NCI-H187 treated with DMSO at 0.1 percent for 48 hours (cell line): ENCODE results near the gene PDE4B.
A peak's percentile ranks its signal among the peaks of the same experiment; 100 is the strongest.

Source experiments
- DNase-seq: peaks from one replicate; lab custom pipeline; 2025; lab: John Stamatoyannopoulos, UW

The PDE4B gene

DNA sequence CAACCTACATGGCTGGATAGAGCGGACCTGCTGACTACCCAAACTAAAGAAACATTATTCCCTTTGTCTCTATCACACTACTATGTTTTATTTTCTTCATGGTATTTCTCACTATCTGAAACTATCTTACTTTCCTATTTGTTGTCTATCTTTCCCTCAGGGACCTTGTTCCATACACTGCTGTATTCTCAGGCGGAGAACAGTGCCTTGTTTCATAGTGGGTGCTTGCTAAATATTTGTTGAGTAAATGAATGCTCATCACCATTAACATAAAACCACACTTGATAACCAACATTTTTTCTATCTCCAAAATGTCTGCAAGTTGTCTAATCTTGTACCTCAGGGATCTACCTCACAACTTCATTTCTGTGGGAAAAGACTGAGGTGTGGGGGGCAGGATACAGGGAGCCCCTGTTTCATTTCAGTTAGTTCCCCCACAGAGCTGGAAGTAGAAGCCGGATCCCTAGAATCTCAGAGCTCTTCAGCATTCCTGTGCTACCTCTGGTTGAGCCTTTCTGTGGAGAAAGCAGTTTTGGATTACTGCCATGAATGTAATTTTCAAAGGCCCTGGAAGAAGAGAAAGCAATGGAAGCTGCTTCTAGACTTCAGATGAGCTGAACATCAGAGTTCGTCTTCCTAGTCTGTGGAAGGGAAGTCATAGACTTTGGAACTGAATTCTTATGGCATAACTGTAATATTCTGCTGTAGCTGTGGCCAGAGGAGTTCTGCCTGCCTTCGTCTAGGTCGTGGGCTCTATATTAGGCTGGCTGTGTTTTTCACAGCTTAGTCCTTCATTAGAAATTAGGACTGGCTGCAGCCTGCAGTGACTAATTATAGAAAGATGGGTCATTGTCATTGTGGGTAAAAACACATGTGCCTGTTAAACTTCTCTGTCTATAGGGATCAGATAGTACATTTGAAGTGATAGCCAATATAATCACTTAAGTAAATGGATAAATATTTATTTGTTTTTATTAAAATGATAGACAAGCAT lies 448.1 kb downstream of the PDE4B start:
- DNase-seq = no peak

DNA sequence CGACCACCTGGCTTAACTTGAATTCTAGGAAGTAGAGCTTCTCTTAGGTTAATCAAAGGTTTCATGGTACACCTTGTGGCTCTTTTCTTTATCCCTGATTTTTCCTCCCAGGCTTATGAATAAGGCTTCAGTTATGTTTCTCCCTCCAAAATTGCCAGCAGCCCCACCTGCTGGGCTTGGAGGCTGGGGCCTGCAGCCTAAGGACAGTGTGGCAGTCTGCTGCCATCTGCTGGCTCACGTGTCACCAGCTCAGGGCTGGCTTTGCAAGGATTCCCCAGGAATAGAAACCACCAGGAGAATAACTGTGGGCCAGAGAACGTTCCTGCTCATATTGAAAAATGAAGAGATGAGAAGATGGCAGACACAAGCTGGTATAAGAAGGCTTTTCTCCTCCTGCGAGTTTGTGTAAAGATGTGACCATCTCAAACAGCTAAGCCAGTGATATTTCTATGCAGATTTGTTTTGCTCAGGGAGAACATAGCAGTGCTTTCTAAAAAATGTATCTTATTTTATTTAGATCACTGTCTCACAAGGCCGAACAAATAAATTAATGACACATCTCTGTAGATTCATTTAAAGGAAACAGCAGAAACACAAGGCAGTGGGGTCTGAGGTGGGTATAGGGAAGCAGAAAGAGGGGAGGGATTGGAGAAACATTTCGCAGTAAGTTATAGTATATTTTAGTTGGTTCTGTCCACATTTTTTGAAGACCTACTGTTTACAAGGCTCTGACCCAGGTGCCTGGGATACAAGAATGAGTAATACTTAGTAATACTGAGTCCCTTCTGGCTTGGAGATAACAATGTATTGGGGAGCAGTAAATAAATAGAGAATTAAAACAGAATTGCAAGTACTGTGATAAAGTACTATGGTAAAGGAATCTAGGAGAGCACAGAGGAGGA lies 450.2 kb downstream of the PDE4B start:
- peak; percentile 36 for DNase-seq

- no peak for DNase-seq
Measured at GRCh38 chr1:66243548-66244130, 450.9 kb downstream of the PDE4B start.

DNA sequence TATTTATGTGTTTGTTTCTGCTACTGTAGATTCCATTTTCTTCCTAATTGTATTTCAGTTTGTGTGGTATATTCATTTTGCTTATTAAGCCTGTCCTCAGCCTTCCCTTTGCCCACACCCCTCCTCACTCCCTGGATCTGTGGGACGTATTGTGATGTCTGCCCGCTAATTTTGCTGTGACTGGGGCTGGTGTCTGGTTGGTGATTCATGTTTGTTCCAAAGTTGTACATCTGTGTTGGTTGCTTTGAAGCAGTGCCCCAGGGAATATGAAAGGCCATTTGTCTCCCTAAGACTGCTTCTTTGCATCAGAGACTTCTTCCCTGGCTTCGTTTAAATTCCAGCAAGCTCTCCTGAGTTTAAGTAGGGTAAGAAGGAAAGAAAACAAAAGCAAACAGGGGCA lies 451.7 kb downstream of the PDE4B start:
- no peak for DNase-seq

GRCh38 chr1:66245691-66246090 lies 453.0 kb downstream of the PDE4B start:
- peak; percentile 38 for DNase-seq

GRCh38 chr1:66246351-66247269 lies 453.9 kb downstream of the PDE4B start:
- DNase-seq = no peak

DNA sequence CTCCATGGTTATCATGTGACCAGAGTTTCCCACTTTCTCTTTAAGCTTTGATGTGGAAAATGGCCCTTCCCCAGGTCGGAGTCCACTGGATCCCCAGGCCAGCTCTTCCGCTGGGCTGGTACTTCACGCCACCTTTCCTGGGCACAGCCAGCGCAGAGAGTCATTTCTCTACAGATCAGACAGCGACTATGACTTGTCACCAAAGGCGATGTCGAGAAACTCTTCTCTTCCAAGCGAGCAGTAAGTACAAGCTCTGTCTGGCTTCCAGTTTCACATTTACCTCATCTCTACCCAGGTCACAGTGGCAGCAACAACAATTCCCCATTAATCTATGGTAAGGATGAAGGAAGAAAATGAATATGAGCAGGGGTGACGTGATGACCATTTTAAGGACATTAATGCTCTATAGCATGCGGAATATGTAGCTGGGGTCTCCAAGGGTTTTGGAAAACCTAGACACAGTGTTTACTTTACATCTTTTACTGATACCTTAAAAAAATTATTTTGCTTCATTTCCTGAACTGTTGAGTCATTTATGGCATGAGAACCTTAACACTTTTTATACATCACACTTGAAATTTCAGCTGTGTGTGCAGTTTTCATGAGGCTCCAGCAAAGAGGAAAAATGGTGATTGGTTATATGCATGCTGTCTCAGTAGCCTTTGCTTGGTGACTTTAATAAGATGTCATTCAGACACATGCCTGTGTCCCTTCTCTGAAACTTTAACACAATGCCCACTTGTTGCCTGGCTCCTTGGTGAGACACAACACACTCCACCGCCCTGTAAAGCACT lies 454.9 kb downstream of the PDE4B start:
- no peak for DNase-seq

DNA sequence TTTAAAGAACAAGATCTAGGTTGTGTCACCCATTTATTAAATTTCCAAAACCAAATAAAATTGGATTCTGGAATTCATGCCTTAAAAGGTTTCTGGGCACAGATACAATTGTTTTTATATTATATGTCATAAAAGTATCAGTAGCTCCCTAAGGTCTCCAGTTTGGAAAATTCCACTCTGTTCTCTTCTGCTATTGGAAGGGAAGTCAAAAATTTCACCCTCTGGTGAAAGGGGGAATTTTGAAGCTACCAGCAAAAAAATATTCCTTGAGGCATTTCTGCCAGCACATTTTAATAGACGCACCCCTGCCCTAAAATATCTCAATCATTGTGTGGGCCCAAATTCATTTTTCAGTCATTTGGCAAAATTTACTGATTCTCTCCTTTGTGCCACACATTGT lies 455.6 kb downstream of the PDE4B start:
- no peak for DNase-seq

GRCh38 chr1:66248746-66249145 lies 456.1 kb downstream of the PDE4B start:
- DNase-seq = no peak

DNA sequence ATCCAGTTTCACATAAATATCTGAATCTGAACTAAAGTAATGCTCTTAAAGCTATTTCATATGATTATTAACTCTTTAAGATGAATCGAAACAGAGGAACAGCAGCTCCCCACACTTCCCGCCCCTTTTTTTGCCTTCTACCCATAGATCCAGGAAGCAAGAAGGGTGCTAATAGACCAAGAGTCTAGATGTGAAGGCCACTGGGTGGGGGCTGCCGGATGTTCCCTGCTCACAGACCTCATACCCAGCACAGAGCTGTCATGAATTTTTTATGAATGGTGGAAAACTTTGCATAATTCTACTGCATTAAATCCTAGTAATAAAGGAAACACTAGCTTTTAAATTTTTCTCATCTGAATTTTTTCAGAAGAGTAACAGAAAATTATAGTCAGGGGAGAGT lies 457.4 kb downstream of the PDE4B start:
- DNase-seq = no peak

DNA sequence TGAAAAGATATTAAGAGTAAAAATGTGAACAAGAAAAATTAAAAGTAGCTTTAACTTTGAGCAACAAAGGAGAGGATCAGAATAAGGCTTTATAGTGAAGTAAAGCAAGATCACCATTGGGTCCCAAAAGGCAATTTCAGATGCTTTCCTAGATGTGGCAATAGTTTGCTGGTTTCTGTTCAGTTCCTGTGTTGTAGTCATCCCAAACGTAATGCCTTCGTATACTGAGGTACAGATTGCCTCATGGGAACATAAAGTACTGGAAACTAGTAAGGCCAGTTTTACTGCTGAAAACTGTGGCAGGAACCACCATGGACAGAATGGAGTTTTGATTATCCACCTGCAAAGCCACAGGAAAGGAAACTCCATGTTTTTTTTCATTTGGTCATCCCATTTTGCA lies 457.8 kb downstream of the PDE4B start:
- no peak for DNase-seq

- DNase-seq = no peak
Measured at GRCh38 chr1:66251546-66251945, 458.9 kb downstream of the PDE4B start.

GRCh38 chr1:66253330-66253921 lies 460.7 kb downstream of the PDE4B start:
- no peak for DNase-seq

DNA sequence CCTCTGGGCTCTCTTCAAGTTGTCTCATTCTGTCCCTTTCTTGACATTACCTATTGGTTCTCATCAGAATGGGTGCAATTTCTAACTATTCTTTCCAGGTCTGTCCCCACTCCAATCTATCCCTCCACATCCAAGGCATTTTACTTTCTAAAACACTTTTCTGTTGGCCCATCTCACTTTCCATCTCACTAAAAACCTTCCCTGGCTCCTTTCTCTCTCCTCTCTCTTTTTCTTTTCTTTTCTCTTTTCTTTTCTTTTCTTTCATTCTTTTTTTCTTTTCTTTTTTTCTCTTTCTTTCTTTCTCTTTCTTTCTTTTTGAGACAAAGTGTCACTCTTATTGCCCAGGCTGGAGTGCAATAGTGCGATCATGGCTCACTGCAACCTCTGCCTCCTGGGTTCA lies 462.1 kb downstream of the PDE4B start:
- no peak for DNase-seq

GRCh38 chr1:66256629-66257572 lies 464.2 kb downstream of the PDE4B start:
- DNase-seq = no peak

DNA sequence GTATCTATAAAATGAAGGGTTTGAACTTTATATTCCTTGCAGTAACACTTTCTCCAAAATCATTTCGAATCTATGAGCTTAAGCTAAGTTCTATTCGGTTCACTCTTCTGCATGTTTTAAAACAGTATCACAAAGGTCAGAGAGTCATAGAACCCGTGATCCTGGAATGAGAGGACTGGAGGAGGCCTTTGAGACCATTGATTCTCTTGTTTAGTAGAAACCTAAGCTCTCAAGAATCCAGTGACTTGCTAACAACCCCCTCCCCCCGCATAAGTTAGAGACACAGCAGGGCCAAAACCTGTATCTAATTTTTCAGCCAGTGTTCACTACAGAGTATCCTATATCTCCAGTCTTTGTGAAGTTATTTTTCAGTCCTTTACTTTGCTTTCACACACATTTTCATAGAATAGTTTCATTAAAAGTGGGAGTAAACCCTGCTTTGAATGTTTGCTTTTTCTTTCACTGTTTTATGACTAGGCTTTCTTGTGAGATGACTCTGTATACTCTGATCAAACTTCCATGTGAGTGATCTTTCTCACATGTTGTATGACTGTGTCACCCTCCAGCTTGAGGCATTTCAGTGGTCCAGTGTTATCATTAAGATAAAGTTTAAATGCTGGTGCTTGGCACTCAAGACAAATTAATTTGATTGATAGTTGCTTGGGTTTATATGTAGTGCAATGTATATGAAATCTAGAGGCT lies 465.9 kb downstream of the PDE4B start:
- DNase-seq = no peak

DNA sequence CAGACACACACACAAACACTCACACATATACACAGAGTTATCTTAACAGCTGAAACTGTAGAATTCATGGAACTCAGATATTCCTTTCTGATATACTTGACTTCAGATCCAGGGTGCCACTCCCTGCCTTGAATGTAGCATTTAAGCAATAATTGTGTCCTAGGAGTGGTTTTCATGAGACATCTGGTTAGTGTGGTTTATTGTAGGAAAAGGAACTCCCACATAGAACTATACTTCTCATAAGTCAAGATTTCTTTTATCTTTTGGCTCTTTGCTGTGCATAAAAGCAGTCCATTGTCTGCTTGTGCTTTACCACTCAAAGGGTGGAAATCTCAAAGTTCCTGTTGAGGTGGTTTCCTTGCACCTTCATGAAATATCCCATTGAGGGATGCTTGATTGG lies 468.7 kb downstream of the PDE4B start:
- no peak for DNase-seq

GRCh38 chr1:66262208-66262963 lies 469.7 kb downstream of the PDE4B start:
- DNase-seq = no peak
